GM12892 (cell line): Measurements from ENCODE around the gene CEP120.
"Not testable (repeated sequence)": the region's sequence is repeated elsewhere in the genome, so short reads cannot be mapped to it uniquely, and the experiment has no call there.

ENCODE experiments used
- DNase-seq: peaks from one replicate; pipeline ENCODE4 v3.0.0; 2011; ENCODE audit not compliant: insufficient read length
- FAIRE-seq: peaks from 2 replicates; lab custom pipeline; 2011; peaks lifted over from hg19 to GRCh38; lab: Jason Lieb, UNC
- POLR2A ChIP-seq: IDR thresholded peaks from 2 replicates; pipeline ENCODE4 v1.6.1; 2011; ENCODE audit warnings: low read depth, low read length, control low read depth
- POLR2AphosphoS5 ChIP-seq: IDR thresholded peaks from 2 replicates; pipeline ENCODE4 v1.6.1; 2011; ENCODE audit warnings: low read depth, low read length, control low read depth
- TAF1 ChIP-seq: IDR thresholded peaks from 2 replicates; pipeline ENCODE4 v1.6.1; 2011; ENCODE audit warnings: low read depth, mild to moderate bottlenecking, control low read depth, low read length, borderline replicate concordance

CEP120 gene

GRCh38 chr5:123364441-123365155 is 58.6 kb downstream of the CEP120 start:
- TF ChIP-seq POLR2AphosphoS5: no peak
- TF ChIP-seq TAF1: no peak
- TF ChIP-seq POLR2A: no peak
- no peak for FAIRE-seq
- no peak for DNase-seq

- DNase-seq: no peak
- TF ChIP-seq POLR2AphosphoS5 (no peak), TAF1 (no peak), POLR2A (no peak)
- no peak for FAIRE-seq
Observed at GRCh38 chr5:123360910-123361309, 62.3 kb downstream of the CEP120 start.

DNA sequence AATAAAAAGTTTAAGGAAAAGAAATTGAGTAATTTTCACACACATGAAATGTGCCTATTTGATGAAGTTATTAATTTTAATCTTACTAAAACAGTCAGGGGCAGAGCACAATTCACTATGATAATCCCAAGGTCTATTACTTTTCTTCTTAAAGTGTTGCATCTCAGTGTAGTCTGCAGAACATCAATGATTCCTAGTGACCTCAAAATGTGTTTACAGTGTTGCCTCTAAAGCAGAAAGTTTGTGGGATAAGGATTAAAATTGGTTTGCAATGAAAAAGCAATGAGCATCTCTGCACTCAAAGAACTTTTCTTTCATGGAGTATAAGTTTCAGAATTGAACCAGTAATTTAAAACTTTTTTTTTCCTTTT is 63.0 kb downstream of the CEP120 start:
- DNase-seq: no peak
- no peak for FAIRE-seq
- TF ChIP-seq POLR2AphosphoS5 (no peak), TAF1 (no peak), POLR2A (no peak)

GRCh38 chr5:123359454-123360200 is 63.6 kb downstream of the CEP120 start:
- no peak for TF ChIP-seq POLR2A
- no peak for TF ChIP-seq TAF1
- no peak for TF ChIP-seq POLR2AphosphoS5
- FAIRE-seq: no peak
- DNase-seq: no peak

- TF ChIP-seq POLR2A (no peak), TAF1 (no peak), POLR2AphosphoS5 (no peak)
- no peak for DNase-seq
- no peak for FAIRE-seq
Observed at GRCh38 chr5:123358751-123359150, 64.5 kb downstream of the CEP120 start.

- TF ChIP-seq POLR2AphosphoS5: no peak
- no peak for TF ChIP-seq TAF1
- TF ChIP-seq POLR2A: no peak
- no peak for FAIRE-seq
- no peak for DNase-seq
Observed at GRCh38 chr5:123358304-123358703, 64.9 kb downstream of the CEP120 start.

DNA sequence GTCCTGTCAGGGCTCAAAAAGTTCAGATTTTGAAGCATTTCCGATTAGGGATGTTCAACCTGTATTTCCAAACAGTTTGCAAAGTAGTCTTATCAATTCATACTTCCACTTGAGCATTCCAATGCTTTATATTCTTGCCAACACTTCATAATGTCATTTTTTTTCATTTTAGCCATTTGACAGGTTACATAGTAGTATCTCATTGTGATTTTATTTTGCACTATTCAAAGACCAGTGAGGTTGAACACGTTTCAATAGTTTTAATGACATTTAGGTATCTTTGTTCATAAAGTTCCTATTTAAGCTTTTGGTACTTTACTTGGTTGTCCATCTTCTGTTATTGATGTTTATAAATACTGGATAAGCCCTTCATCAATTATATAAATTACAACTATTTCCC is 71.4 kb downstream of the CEP120 start:
- FAIRE-seq: peak; percentile 38
- TF ChIP-seq TAF1 (no peak), POLR2A (no peak), POLR2AphosphoS5 (no peak)
- DNase-seq: no peak

DNA sequence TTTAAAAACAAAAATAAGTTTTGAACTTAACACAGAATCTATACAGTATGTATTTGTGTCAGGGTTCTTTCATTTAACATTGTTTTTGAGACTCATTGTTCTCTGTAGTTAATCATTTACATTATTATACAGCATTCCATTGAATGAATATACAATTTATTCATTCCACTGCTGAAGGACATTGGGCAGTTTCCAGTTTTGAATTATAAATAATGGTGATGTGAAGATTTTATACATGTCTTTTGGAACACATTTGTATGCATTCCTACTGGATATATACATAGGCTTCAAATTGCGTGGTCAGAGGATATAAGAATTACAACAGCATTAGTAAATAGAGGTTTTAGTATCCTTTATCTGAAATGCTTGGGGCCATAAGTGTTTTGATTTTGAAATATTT is 72.0 kb downstream of the CEP120 start:
- DNase-seq (no peak), FAIRE-seq (no peak)
- TF ChIP-seq TAF1: no peak

DNA sequence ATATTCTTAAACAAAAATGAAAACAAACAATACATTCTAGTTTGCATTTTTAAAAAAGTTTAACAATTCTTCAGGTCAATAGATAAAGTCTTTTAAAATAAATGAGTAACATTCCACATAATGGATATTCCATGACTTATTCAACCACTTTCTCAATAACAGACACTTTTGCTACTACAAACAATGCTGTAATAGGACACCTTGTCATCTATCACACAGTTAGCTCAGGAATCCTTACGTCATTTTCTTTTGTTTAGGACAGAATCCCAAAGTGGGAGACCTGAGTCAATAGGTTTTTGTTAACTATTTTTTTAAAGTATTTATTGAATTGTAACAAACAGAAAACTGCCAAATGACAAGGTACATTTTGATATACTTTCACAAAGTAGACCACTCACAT is 72.5 kb downstream of the CEP120 start:
- DNase-seq (no peak), FAIRE-seq (no peak)
- no peak for TF ChIP-seq TAF1

DNA sequence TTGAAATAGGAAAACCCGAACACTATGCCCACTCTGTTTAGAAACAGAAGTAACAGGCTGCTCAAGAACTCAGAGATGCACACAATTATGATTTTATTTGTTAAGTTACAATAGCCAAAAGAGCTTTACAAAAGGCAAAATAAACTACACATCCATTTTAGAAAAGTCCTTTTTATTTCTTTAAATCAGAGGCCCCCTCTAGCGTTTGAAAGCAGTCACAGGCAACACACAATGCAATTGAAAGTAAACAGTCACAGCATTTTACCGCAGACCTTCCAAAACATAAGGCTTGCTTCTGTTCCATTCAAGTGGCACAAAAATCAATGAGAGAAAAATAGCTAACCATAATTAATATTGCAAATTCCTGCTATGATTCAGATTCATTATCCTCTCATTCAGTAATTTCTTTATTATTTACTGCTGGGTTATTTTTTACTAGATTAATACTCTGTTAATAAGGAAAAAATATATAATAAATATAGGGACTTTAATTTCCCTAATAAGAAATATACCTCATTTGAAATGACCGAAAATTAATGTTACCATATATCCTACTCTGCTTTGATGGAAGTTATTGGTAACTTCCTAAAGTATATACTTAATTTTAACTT is 78.3 kb downstream of the CEP120 start:
- no peak for TF ChIP-seq TAF1
- TF ChIP-seq POLR2AphosphoS5: no peak
- TF ChIP-seq POLR2A: no peak
- DNase-seq (no peak), FAIRE-seq (no peak)

- no peak for TF ChIP-seq POLR2A
- TF ChIP-seq TAF1: no peak
- no peak for TF ChIP-seq POLR2AphosphoS5
- FAIRE-seq (no peak), DNase-seq (no peak)
Observed at GRCh38 chr5:123340928-123341327, 82.3 kb downstream of the CEP120 start.

GRCh38 chr5:123308377-123308776 is 114.8 kb downstream of the CEP120 start:
- not testable (repeated sequence) for DNase-seq, FAIRE-seq
